ENCODE data around the gene KCNIP4. TPM values are rescaled to one million over a fixed set of nuclear protein-coding genes. Genes with fewer than 3 reads are reported as not detected.

The KCNIP4 gene
- total and polyA plus RNA-seq, 2 of the 8 experiments (the other 6 are each of a cell fraction or from before 2014, with no cell fraction given): 0.06 TPM; not detected in 1

DNA sequence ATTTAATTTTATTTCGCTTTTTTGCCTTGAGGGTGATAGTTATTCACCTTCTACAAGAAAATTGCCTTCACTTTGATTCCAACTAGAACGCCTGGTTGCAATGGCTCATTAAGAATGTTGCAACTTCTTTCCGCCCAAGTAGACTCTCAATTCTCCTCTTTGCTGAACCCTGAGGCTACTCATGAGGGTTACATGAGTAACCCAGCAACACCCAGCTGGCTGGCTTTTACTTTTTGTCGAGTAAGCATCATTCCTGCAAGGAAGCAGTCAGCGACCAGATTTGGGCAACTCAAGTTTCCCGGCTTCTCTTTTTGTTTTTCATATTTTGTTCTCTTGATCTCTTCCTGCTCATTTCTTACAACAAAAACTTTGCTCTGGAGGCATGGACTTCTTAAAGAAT lies 752.9 kb downstream of the KCNIP4 start:
- H3K36me3 ChIP-seq (ENCODE audit: control insufficient read depth in 2 of 4, insufficient read depth in 4 of 4, low read length in 3 of 4): no peaks in the 10 kb centered on the region
- DNase-seq (ENCODE audit: low read depth in 1 of 2, low spot score in 2 of 2) (no peak), FAIRE-seq (no peak)
- no peak overlapping the region for H3K23ac ChIP-seq (ENCODE audit: insufficient read length)
- H3K4me1 ChIP-seq (replicated peaks in 1 of 4; ENCODE audit: control insufficient read depth in 3 of 4, insufficient read depth in 4 of 4, low read length in 3 of 4): no peaks in the 10 kb centered on the region
- H3K14ac ChIP-seq (ENCODE audit: insufficient read length): no peak overlapping the region
- H2BK15ac ChIP-seq (ENCODE audit: low read length): no peak overlapping the region
- CTCF ChIA-PET (ENCODE audit: partially characterized antibody): interaction anchor here (1.0 to 3.3 kb wide), 2 partner anchors 10 to 16 kb away, joined by 3 to 15 read pairs; no protein-coding TSS in a partner anchor
- no peaks in the 10 kb centered on the region for H4K20me1 ChIP-seq (replicated peaks in 1 of 2; ENCODE audit: control insufficient read depth in 1 of 2, insufficient read depth in 2 of 2, low read length in 2 of 2)
- H4K91ac ChIP-seq (replicated peaks; ENCODE audit: insufficient read length, low read length): no peak overlapping the region
- H3K56ac ChIP-seq (replicated peaks; ENCODE audit: insufficient read length, low read depth, low read length): no peak overlapping the region
- no peaks in the 10 kb centered on the region for H3K23me2 ChIP-seq (ENCODE audit: low read depth, low read length)
- H3K27me3 ChIP-seq (replicated peaks in 1 of 4; ENCODE audit: control insufficient read depth in 3 of 4, extremely low read depth in 1 of 4, insufficient read depth in 3 of 4, low read length in 3 of 4): no peaks in the 10 kb centered on the region
- POLR2A ChIA-PET (ENCODE audit: partially characterized antibody): no interaction called here
- H2BK120ac ChIP-seq (replicated peaks; ENCODE audit: low read depth, low read length): no peak overlapping the region
- no peak overlapping the region for H4K5ac ChIP-seq (ENCODE audit: insufficient read length, low read depth, low read length)
- H2AK5ac ChIP-seq (ENCODE audit: low read depth, low read length): no peak overlapping the region
- H2BK12ac ChIP-seq (ENCODE audit: low read depth, low read length): no peak overlapping the region
- H3K79me1 ChIP-seq (ENCODE audit: low read depth, low read length): no peaks in the 10 kb centered on the region
- no peak overlapping the region for H3K4ac ChIP-seq (replicated peaks; ENCODE audit: insufficient read length, low read depth, low read length)
- H3K4me2 ChIP-seq (ENCODE audit: insufficient read depth in 1 of 2, low read depth in 2 of 2, low read length in 2 of 2): no peak overlapping the region
- no peak overlapping the region for H2AFZ ChIP-seq (ENCODE audit: low read length)
- no peak overlapping the region for H3K4me3 ChIP-seq (ENCODE audit: extremely low read depth in 1 of 4, insufficient read depth in 2 of 4, low read depth in 3 of 4, low read length in 4 of 4)
- TF ChIP-seq BCL11A (IDR thresholded peaks at IDR 0.05; ENCODE audit: low read depth in 2 of 2, low read length in 2 of 2): no peak
- 0 out of 2 replicates have a peak, but pooled peaks have one; percentile 35 for TF ChIP-seq MAFK (IDR thresholded peaks at IDR 0.05; ENCODE audit: low read depth, low read length)
- no peak for TF ChIP-seq NANOG (IDR thresholded peaks at IDR 0.05; ENCODE audit: insufficient read depth, low read depth, low read length, poor library complexity, severe bottlenecking)
- H3K9ac ChIP-seq (replicated peaks in 1 of 4; ENCODE audit: extremely low read depth in 1 of 4, low read depth in 3 of 4, low read length in 3 of 4): no peak overlapping the region
- H4K8ac ChIP-seq (ENCODE audit: extremely low read depth, insufficient read depth, low read length): no peak overlapping the region
- no peak overlapping the region for H3K18ac ChIP-seq (ENCODE audit: extremely low read depth, low read length)
- no peak overlapping the region for H2BK20ac ChIP-seq (ENCODE audit: low read length)
- no peaks in the 10 kb centered on the region for H3K79me2 ChIP-seq (ENCODE audit: control insufficient read depth in 1 of 2, insufficient read depth in 2 of 2, low read length in 2 of 2)
- WGBS, 2 experiments (ENCODE audit: extremely low coverage in 1 of 2, insufficient coverage in 1 of 2, insufficient read length in 1 of 2, insufficient replicate concordance in 2 of 2, low coverage in 1 of 2, low lambda C conversion rate in 2 of 2, missing lambda C conversion rate in 1 of 2): 84% methylated on average over 6 of the region's 6 CpGs; no CpG with 5 or more reads in 1 of the 2 experiments
- no peaks in the 10 kb centered on the region for H3K9me3 ChIP-seq (ENCODE audit: insufficient read depth in 2 of 2, low read depth in 1 of 2, low read length in 1 of 2)
- H3K27ac ChIP-seq (ENCODE audit: low read depth, low read length): no peak overlapping the region
- H2BK5ac ChIP-seq (ENCODE audit: low read depth, low read length): no peak overlapping the region

All from H1 (cell line).